CD4-positive, alpha-beta T cell treated with Interleukin-15 for 4 hours (primary cell): ENCODE measurements around the gene SETD1B.
A peak's percentile ranks its signal among the peaks of the same experiment; 100 is the strongest.
"Not testable (repeated sequence)": the region's sequence is repeated elsewhere in the genome, so short reads cannot be mapped to it uniquely, and the experiment has no call there.

Experiments used
- DNase-seq: peaks from one replicate; pipeline ENCODE4 v3.0.0-alpha.2; 2020; ENCODE audit warnings: low spot score

Gene SETD1B

GRCh38 chr12:121780429-121780828, 23.4 kb upstream of the SETD1B start:
- DNase-seq: no peak

GRCh38 chr12:121781484-121781997, 22.3 kb upstream of the SETD1B start:
- no peak for DNase-seq

DNA sequence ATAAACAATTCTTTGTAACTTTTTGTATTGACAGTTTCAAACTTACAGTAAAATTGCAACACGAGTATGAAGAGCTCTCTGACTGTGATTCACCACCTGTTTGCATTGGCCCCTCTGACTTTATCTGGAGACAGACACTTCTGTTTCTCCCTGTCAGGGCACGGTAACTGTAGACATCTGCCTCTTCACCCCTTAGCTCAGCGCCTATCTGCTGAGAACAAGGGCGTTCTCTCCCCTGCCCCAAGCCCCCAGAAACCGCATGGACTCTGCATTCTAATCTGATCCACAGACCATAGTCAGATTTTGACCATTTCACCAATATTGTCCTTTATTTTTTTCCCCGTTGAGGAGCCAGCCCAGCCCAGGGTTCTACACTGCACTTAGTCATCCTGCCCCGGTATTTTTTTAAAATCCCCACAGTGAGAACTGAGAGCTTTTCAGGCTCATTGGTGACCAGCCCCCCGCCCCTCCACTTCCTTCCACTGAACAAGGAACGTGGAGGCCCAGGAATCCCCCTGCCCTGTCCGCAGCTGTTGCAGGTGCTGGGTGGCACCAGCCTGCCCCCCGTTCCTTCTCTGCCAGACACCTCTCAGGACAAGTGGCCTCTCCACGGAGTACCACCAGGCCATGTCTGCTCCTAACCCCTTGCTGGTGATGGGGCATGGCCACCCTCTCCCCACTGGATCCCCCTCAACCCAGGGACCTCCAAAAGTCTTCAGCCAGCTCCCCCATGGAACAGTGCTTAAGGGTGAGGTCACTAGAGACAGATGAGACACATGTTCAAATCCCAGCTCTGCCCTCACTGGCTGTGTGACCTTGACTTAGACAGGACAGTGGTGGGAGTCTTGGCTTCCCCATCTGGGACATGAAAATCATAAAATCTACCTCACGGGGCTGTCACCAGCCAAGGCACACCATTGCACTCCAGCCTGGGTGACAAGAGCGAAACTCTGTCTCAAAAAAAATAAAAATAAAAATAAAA, 21.5 kb upstream of the SETD1B start:
- DNase-seq: no peak

DNA sequence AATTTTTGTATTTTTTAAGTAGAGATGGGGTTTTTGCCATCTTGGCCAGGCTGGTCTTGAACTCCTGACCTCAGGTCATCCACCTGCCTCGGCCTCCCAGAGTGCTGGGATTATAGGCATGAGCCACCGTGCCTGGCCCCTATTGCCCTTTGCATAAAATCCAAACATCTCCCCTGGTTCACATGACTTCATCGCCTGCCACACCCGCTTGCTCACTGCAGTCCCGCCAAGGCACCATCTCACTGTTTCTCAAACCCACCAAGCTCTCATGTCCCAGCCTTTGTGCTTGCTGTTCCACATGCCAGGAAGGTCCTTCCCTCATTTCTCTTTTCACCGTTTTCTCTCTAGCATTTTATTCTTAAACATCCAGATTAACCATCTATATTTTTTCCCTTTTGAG, 20.0 kb upstream of the SETD1B start:
- no peak for DNase-seq

GRCh38 chr12:121784460-121784859, 19.3 kb upstream of the SETD1B start:
- no peak for DNase-seq

GRCh38 chr12:121786440-121786825, 17.4 kb upstream of the SETD1B start:
- DNase-seq: no peak

DNA sequence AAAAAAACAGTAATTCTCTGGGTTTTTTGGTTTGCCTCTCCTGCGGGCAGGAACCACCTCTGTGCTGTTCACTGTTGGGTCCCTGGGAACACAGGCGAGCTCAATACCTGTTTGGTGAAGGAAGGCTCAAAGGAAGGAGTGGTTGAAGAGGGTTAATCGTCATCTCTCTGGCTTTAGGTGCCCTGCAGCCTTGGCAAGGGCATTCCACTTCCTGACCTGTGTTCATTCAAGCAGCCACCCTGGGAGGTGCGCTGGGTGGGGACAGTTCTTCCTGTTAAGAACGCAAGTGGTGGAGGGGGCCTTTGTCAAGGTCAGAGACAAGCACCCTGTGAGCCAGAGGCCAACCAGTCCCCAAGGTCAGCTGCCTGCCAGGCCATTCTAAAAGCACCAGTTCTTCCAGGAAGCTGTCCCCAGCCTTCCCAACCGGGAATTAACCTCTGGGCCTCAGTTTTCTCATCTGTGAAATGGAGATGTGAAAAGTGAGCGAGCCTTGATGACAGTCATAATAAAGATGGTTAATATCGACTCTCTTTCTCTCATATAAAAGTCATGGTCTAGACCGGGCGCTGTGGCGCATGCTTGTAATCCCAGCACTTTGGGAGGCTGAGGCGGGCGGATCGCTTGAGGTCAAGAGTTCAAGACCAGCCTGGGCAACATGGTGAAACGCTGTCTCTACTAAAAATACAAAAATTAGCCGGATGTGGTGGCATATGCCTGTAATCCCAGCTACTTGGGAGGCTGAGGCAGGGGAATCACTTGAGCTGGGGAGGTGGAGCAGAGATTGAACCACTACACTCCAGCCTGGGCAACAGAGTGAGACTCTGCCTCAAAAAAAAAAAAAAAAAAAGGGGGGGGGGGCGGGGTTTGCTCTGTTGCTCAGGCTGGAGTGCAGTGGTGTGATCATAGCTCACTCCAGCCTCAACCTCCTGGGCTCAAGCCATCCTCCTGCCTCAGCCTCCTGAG, 16.5 kb upstream of the SETD1B start:
- peak; percentile 59 for DNase-seq

- no peak for DNase-seq
Measured at GRCh38 chr12:121788176-121788818, 15.5 kb upstream of the SETD1B start.

- no peak for DNase-seq
Measured at GRCh38 chr12:121789233-121789781, 14.5 kb upstream of the SETD1B start.

DNA sequence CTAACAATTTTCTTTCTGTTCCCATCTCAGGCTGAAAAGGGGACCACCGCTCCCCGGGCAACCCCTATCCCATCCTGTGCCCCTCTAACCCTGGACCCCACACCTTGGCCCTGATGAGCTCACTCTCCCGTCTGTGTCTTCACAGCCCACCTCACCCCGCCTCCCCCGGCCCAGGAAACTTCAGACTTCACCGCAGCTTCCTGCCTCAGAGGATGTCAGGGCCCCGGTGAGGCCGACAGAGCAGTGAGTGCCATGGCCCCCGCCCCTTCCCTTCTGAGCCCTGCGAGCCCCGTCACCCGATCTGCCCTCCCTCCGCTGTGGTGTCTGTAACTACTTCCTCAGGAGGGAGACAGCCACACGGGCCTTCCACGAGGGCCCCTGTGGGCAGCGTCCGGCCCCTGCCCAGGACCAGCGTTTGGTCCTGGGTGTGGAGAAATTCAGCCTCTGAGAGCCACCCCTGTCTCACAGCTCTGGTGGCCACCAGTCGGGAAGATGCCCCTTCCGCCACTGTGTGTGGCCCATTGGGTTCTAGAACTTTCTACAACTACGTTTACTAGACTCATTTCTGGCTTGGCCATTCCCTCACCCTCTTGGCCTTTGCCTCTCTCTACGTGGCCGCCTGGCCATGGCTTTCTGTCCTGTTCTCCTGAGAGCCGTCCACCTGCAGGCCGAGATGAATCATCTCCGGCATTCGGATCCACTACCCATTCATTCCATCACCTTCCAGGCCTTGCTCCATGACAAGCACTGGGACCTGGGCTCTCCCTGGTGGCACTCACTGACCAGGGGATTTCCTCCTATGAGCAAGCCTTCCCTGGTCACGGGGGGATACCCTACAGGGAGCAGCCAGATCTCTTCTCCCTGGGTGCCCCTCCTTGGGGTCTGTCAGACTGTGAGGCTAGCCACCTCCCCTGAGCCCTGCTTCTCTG, 13.7 kb upstream of the SETD1B start:
- peak; percentile 94 for DNase-seq

GRCh38 chr12:121790785-121791184, 13.0 kb upstream of the SETD1B start:
- DNase-seq: not testable (repeated sequence)

DNA sequence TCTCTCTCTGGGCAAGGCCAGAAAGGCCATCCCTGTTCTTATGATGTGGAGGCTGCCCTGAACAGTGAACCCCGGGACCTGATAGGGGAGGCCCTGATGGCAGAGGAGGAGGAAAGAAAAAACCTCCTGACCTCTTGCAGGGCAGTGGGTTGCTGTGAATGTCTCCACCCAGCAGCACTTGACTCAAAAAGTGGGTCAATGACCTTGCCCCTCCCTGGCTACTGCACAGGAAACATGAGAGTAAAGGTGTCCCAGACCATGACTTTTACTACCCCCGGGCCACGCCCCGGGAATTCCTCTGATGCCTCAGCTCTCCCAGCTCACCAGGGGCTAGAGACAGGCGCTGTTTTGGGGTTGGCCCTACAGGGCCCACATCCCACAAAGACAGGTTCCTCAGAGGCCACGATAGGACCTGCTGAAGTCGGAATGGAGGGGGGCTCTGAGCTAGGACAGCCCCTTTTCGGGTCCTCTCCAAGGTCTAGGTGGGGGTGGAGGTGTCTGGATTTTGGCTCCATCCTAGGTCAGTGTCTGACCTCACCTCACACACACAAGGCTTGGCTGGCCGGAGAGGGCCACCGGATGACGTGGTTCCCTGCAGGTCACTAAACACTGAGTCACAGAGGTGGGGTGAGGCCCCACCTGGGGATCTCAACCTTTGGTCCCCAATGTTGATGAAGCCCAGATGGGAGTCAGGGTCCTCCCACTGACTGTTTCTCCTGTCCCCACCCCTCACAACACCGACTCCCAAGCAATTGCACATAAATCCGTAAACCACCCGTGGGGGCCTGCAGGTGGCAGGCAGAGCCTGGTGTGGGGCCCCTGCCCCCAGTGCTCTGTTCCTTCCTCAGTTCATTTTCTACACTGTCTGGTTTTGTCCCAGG, 11.9 kb upstream of the SETD1B start:
- no peak for DNase-seq

- no peak for DNase-seq
Measured at GRCh38 chr12:121792607-121793439, 11.0 kb upstream of the SETD1B start.

DNA sequence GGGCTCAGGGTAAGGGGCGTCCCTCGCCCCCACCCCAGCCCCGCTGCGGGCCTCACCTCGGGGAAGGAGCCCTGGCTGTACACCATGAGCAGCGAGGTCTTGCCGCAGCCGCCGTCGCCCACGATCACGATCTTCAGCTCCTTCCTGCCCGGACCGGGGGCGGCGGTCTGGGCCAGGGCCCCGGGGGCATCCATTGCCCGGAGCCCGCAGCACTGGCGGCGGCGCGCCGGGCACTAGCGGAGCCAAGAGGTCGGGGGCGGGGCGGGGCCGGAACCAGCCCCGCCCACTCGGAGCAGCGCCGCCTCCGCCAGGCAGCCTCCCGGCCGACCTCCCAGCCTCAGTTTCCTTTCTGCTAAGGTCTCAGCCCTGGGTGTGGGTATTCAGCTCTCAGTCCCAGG, 10.4 kb upstream of the SETD1B start, which contains the start of gene RHOF:
TSS of gene RHOF (minus strand) at position 249 of the 398 bp plus-strand sequence. CDS start at position 194, 55 bp downstream.
- no peak for DNase-seq

DNA sequence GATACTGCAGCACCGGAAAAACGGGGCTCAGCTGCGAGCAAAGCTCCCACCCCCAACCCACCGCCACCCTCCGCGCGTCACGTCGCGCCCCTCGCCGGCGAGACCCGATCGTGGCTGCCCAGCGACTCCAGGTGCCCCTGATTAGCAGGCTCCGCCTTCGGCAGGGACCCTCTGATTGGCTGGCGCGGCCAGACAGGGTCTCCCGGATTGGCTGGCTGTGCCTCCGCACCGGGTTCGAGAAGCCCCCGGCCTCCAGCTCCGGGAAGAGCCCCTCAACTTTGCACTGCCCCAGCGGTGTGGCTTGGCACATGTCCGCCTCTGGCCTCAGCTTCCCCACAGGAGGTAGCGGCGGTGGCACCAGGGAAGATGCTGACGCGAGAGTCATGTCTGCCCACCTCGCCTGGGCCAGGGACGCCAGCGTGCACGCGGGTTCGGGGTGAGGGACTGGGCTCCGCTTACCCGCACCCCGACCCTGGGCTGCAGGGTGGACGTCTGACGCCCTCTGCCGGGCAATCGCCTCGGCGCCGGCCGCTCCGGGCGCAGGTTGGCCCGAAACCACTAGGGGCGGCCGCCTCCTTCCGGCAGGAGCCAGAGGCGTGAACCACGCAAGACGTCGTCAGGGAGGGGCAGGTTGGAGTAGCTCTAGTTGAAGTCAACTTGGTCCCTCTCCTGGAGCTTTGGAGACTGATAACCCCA, 9.8 kb upstream of the SETD1B start:
- DNase-seq: peak; percentile 96

DNA sequence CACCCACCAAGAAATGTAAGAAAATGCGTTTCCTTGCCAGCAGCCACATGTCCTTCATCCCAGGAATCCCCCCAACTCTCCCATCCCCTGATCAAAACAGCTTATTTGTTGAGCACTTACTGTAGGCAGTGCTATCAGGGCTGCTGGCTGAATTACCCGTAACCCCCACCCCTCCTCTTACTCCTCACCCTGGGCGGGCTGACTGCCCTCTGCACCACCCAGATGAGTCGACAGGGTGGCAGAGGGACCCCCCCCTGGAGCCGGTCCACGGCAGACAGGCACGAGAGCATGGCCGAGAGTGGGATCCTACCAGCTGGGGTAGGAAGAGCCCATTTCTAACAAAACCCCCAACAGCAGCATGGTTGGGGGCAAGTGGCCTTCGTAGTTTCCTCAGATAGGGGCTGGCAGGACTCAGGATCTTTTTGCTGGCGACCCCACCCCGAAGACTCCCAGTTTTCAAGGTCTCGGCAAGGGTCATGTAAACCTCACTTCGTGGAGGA, 9.2 kb upstream of the SETD1B start:
- no peak for DNase-seq
